GM19025 (cell line): ENCODE results near the gene ARRDC5.
"Not testable (repeated sequence)": the region's sequence is repeated elsewhere in the genome, so short reads cannot be mapped to it uniquely, and the experiment has no call there.

Experiments
- ATAC-seq: cut with Tn5 transposase; IDR thresholded peaks from one replicate; pipeline ENCODE4 v1.9.1; 2021; ENCODE audit warnings: mild to moderate bottlenecking, low read depth, moderate library complexity; ENCODE audit not compliant: unreplicated experiment

The ARRDC5 gene

DNA sequence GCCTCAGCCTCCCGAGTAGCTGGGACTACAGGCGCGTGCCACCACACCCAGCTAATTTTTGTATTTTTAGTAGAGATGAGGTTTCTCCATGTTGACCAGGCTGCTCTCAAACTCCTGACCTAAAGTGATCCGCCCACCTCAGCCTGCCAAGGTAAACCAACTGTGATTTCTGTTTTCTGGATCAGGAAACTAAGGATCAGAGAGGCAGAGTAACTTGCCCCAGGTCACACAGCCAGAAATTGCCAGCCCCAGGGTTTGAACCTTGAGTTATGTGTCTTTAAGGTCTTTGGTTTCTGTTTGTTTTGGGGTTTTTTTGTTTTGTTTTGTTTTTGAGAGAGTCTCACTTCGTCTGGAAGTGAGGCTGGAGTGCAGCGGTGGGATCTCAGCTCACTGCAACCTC lies 31.0 kb downstream of the ARRDC5 start:
- no peak for ATAC-seq

- no peak for ATAC-seq
Observed at GRCh38 chr19:4870025-4870700, 32.5 kb downstream of the ARRDC5 start.

- no peak for ATAC-seq
Observed at GRCh38 chr19:4868286-4868834, 34.3 kb downstream of the ARRDC5 start.

- peak; percentile 75 for ATAC-seq
Observed at GRCh38 chr19:4867534-4868285, 35.0 kb downstream of the ARRDC5 start, which contains the start of gene PLIN3. TSS of gene PLIN3 (minus strand) at chr19:4867667. CDS start at chr19:4861394, 6,273 bp downstream.

- ATAC-seq = no peak
Observed at GRCh38 chr19:4866595-4867424, 35.9 kb downstream of the ARRDC5 start.

GRCh38 chr19:4861147-4861546 lies 41.5 kb downstream of the ARRDC5 start:
- no peak for ATAC-seq

DNA sequence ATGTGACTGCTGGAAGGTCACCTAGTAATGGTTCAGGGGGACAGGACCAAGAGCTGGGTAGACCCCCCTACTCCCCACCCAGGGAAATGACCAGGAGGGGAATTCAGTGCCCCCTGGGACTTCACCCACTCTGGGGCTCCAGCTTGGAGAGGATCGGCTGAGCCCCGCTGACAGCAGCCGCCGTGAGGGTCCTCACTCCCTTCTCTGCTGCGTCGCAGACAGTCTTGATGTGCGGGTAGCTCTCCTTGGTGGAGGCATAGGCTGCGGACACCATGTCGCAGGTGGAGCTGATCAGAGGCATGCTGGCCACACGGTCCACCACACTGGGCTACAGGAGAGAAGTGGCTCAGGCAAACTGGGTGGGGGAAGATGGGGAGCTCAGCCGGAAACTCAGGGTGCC lies 43.0 kb downstream of the ARRDC5 start:
- ATAC-seq = no peak

DNA sequence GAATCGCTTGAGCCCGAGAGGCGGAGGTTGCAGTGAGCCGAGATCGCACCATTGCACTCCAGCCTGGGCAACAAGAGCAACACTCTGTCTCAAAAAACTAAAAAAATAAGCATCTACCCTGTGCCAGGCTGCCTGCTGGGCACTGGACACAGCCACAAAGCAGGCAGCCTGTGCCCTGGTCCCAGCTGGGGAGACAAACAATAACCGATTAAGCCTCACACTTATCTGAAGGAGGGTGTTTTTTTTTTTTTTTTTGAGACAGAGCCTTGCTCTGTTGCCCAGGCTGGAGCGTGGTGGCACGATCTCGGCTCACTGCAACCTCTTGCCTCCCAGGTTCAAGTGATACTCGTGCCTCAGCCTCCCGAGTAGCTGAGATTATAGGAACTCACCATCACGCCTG lies 46.2 kb downstream of the ARRDC5 start:
- ATAC-seq = not testable (repeated sequence)

DNA sequence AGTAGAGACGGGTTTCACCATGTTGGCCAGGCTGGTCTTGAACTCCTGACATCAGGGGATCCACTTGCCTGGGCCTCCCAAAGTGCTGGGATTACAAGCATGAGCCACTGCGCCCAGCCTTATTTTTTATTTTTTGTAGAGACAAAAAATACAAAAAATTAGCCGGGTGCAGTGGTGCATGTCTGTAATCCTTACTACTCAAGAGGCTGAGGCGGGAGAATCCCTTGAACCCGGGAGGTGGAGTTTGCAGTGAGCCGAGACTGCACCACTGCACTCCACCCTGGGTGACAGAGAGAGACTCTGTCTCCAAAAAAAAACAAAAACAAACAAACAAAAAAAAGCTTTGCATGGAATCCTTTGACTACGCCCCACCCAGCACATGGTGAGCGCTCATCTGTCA lies 49.2 kb downstream of the ARRDC5 start:
- ATAC-seq = not testable (repeated sequence)

GRCh38 chr19:4852484-4852883 lies 50.2 kb downstream of the ARRDC5 start:
- ATAC-seq = no peak

DNA sequence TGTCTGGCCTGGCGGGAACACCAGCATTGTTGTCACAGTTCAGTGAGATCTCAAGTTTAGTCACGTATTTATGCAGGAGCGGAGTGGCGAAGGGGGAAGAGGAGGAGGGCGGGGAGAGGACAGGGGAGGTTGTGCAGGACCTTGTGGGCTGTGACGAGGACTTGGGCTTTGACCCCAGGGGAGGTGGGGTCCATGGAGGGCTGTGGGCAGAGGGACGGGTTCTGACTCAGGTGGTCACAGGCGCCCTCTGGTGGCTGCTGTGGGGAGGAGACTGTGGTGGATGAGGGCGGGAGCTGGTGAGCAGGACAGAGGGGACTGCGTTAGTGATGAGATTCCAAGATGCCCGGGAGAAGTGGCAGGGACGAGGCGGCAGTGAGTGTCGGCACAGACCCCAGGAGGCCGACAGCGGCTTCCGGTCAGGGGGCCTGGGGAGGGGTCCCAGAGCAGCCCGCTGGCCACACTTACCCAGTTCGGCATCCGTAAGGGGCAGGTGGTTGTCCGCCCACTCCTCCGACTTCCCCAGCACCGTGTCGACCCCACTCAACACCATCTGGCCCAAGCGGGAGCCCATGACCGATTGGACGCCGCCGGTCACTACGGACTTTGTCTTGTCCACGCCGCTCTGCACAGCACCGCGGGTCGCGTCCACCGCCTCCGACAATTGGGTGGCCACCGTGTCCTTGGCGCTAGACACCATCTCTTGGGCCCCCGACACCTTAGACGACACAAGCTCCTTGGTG lies 51.0 kb downstream of the ARRDC5 start:
- ATAC-seq = no peak

DNA sequence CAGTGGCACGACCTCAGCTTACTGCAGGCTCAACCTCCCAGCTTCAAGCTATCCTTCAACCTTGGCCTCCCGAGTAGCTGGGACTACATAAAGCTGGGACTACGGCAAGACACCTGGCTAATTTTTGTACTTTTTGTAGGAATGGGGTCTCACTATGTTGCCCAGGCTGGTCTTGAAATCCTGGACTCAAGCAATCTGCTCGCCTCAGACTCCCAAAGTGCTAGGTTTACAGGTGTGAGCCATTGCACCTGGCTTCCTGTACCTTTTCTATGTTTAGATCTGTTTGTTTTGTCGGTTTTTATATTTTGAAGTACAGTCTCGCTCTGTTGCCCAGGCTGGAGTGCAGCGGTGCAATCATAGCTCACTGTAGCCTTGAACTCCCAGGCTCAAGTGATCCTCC lies 53.7 kb downstream of the ARRDC5 start:
- ATAC-seq = no peak

DNA sequence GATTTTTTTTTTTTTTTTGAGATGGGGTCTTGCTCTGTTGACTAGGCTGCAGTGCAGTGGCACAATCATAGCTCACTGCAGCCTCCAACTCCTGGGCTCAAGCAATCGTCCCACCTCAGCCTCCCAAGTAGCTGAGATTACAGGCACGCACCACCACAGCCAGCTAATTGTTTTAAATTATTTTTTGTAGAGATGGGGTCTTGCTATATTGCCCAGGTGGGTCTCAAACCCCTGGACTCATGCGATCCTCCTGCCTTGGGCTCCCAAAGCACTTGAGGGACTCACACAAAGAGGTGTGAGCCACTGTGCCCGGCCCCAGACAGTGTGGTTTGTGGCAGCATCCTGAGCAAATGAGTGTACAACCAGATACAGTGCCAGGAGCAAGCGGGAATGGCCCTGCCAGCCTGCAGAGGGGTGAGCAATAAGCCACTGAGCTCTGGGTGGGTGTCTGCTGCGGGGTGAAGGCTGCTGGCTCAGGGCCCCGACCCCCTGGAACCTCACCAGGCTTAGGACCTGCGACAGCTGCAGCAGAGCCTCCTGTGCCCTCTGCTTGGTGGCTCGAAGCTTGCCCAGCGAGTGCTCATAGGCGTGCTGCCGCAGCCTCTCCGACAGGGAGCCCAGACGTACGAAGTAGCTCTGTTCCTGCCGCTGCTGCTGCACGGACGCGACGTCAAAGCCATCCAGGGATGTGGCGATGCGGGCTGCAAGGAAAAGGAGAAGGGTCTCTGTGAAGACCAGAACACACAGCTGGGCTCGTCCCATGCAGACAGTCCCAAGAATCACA lies 55.3 kb downstream of the ARRDC5 start:
- no peak for ATAC-seq

DNA sequence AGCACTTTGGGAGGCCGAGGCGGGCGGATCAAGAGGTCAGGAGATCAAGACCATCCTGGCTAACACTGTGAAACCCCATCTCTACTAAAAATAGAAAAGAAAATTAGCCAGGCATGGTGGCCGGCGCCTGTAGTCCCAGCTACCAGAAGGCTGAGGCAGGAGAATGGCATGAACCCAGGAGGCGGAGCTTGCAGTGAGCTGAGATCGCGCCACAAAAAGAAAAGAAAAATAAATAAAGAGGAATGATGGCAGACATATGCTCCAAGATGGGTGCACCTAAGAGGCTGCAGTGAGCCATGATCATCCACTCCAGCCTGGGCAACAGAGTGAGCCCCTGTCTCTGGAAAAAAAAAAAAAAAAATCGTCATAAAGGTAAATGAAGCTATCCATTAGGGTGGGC lies 56.7 kb downstream of the ARRDC5 start:
- not testable (repeated sequence) for ATAC-seq

GRCh38 chr19:4844348-4845179 lies 58.1 kb downstream of the ARRDC5 start:
- no peak for ATAC-seq

DNA sequence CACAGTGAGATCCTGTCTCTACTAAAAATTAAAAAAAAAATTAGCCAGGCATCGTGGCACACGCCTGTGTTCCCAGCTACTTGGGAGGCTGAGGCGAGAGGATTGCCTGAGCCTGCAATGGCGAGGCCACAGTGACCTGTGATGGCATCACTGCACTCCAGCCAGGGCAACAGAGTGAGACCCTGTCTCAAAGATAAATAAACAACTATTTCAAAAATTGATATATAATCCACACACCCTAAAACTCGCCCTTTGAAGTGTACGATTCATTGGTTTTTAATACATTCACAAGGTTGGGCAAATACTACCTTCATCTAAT lies 59.1 kb downstream of the ARRDC5 start:
- no peak for ATAC-seq
